ENCODE results near the gene OSGIN1.

OSGIN1 gene

DNA sequence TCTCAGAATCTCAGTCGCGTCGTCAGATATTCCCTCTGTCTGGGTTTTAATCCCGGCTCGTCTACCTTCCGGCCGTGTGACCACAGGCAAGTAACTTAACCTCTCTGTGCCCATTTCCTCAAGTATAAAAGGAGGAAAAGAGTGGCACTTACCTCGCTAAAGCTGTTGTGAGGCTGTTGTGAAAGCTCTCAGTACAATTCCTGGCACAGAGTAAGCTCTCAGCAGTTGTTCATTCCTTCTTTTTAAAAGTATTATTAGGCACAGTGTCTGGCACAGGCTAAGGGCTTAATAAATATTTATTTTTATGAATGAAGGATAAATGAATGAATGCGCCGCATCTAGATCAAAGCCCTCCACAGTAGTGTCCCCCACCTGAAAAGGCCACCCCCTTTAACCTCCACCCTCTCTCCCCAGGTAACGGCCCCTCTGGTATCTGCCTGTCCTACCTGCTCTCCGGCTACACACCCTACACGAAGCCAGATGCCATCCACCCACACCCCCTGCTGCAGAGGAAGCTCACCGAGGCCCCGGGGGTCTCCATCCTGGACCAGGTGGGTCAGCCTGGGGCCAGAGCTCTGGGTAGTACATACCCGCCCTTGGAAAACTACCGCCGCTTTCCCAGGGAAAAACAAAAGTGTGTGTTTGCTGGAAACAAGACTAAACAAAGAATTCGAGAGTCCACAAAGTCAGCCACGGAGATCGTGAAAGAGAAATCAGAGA, 6.0 kb downstream of the OSGIN1 start:
- no peak for DNase-seq

DNA sequence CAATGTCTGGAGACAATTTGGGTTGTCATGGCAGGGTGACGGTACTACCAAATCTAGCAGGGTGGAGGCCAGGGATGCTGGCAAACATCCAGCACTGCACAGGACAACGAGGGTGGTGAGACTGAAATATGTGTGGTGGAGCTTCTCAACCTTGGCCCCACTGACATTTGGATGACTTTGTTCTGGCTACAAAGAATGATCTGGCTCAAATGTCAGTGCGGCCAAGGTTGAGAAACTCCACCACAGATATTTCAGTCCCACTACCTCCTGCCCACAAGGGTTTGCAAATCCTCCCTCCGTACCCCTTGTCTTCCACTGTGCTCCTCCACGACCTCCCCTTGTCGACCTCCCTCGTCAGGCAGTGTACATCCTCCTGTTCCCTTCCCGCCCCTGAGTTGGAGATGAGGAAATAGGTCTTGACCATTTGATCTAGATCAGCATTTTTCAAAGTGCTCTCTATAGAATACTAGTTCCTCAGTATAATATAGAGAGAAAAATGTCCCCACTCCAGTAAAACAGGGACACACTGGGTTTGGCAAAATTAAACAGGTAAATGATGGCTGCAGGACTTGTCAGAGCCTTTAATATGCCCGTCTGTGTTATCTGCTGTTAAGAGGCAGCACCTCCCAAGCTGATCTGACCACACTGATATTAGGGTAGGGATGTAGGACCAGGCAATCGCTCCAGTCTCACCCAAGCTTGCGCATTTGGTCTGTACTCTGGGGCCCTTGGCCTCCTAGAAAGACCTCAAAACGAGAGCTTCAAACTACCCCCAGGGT, 6.8 kb downstream of the OSGIN1 start:
- no peak for DNase-seq

DNA sequence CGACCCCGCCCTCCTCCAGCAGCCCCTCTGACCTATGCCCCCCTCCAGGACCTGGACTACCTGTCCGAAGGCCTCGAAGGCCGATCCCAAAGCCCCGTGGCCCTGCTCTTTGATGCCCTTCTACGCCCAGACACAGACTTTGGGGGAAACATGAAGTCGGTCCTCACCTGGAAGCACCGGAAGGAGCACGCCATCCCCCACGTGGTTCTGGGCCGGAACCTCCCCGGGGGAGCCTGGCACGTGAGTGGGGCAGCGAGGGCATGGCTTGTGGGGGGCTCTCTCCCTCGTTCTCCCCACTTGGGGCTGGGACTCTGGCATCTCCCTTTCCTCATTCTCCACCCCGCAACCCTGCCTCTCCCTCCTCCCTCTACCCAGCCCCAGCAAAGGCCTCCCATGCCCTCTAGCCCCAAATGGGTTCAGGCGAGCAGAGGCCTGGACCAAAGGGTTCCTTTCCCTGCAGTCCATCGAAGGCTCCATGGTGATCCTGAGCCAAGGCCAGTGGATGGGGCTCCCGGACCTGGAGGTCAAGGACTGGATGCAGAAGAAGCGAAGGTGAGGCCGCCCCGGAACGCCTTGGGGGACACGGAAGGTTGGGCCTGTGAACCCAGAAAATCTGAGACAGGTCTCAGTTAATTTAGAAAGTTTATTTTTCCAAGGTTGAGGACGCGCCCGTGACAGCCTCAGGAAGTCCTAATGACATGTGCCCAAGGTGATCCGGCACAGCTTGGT, 7.6 kb downstream of the OSGIN1 start:
- DNase-seq: no peak

GRCh38 chr16:83961591-83961990, 8.6 kb downstream of the OSGIN1 start:
- DNase-seq: no peak

GRCh38 chr16:83963277-83964119, 10.5 kb downstream of the OSGIN1 start:
- DNase-seq: no peak

DNA sequence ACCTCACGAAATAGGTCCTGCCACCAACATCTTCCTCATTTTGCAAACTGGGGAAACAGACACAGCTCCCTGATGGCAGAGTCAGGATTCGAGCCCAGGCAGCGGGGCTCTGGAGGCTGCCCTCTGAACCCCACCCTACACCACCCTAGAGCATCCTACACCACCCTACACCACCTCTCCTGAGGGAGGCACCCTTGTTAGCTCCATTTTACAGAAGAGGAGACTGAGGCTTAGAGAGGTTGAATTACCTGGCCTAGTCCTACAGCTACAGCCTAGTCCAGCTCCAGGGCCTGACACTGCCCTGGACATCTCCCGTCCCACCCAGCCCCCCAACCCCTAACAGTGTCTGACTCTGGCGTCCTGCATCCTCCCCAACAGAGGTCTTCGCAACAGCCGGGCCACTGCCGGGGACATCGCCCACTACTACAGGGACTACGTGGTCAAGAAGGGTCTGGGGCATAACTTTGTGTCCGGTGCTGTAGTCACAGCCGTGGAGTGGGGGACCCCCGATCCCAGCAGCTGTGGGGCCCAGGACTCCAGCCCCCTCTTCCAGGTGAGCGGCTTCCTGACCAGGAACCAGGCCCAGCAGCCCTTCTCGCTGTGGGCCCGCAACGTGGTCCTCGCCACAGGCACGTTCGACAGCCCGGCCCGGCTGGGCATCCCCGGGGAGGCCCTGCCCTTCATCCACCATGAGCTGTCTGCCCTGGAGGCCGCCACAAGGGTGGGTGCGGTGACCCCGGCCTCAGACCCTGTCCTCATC, 11.8 kb downstream of the OSGIN1 start:
- no peak for DNase-seq

DNA sequence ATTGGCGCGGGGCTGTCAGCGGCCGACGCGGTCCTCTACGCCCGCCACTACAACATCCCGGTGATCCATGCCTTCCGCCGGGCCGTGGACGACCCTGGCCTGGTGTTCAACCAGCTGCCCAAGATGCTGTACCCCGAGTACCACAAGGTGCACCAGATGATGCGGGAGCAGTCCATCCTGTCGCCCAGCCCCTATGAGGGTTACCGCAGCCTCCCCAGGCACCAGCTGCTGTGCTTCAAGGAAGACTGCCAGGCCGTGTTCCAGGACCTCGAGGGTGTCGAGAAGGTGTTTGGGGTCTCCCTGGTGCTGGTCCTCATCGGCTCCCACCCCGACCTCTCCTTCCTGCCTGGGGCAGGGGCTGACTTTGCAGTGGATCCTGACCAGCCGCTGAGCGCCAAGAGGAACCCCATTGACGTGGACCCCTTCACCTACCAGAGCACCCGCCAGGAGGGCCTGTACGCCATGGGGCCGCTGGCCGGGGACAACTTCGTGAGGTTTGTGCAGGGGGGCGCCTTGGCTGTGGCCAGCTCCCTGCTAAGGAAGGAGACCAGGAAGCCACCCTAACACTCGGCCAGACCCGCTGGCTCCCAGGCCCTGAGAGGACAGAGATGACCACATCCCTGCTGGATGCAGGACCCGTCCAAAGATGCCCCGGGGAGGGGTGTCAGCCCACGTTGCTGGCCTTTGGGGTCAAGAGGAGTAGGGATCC, 12.6 kb downstream of the OSGIN1 start:
- DNase-seq: no peak

- no peak for DNase-seq
Observed at GRCh38 chr16:83966153-83966696, 13.2 kb downstream of the OSGIN1 start.

DNA sequence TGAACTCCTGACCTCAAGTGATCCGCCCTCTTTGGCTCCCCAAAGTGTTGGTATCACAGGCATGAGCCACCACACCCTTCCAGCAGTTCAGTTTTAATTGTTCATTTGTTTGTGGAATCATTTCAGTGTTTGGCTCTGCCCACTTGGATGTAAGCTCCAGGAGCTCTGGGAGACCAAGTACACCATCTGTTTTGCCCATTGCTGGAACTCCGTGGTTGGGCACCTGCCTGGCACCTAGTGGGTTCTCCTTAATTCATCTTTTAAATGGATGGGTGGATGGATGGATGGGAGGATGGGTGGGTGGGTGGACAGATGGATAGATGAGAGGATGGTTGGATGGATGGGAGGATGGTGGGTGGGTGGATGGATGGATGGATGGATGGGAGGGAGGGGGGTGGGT, 14.1 kb downstream of the OSGIN1 start:
- DNase-seq: no peak

- no peak for DNase-seq
Observed at GRCh38 chr16:83967838-83968305, 14.8 kb downstream of the OSGIN1 start, which contains the start of gene NECAB2. NECAB2 (plus strand) TSS chr16:83968244; CDS start chr16:83968649, 405 bp downstream.

DNA sequence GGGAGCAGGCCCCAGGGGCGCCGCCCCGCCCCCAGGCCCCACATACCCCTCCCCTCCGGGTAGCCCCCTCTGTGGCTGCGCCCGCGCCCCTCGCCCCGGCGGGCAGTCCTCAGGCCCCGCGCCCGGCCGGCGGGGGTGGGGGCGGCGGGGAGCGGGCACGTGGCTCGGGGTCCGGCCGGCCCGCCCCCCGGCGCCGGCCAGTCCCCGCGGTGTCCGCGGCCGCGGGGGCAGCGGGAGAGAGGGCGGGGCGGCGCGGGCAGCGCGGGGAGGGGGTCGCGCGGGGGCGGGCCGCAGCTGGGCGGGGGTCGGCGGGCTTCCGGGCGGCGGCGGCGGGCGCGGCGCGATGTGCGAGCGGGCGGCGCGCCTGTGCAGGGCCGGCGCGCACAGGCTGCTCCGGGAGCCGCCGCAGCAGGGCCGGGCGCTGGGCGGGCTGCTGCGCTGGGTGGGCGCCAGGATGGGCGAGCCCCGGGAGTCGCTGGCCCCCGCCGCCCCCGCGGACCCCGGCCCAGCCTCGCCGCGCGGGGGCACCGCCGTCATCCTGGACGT, 15.3 kb downstream of the OSGIN1 start:
- no peak for DNase-seq

- no peak for DNase-seq
Observed at GRCh38 chr16:83968891-83969649, 16.0 kb downstream of the OSGIN1 start.

DNA sequence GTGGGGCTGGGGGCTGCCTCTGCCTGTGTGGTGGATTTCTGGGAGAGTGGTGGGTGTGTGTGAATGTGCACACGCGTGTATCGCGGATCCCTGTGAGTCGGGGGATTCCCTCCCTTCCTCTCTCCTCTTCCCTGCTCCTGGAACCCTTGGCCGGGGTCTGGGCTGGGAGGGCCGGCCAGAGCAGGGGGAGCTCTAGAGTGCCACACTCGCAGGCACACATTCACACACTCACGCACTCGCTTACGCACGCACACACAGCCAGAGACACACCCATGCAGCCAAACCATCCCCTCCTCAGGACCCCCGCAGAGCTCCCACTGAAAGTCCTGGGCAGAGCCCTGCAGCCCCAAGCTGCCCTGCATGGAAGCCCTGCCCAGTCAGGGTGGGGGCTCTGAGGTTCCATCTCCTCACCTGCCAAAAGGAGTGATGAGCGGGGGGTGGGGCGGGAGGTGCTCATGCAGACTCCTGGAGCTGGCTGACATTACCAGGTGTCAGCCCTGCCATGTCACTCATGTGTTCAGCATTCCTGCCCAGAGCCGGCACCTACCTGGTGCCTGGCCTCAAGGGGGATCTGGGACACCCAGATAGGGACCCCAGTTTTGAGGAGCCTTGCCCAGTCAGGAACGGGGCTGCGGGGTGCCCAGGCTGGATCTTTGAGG, 16.9 kb downstream of the OSGIN1 start:
- no peak for DNase-seq

DNA sequence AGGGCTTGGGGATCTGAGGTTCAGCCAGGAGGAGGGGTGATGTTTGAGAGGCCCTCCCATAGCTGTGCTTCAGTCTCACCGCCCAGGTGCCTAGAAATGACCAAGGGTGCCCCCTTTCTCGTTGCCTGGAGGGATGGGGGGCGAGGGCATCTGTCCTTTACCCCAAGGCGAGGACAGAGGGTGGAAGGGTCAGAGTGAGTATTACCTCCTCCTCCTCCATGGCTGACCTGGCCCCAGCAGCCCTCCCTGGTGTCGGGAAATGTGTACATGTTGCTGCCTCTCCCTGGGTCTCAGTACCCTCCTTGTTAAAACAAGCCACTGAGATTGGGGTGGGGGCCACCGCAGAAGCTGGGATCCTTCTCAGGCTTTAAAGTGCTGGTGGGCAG, 17.4 kb downstream of the OSGIN1 start:
- DNase-seq: no peak

DNA sequence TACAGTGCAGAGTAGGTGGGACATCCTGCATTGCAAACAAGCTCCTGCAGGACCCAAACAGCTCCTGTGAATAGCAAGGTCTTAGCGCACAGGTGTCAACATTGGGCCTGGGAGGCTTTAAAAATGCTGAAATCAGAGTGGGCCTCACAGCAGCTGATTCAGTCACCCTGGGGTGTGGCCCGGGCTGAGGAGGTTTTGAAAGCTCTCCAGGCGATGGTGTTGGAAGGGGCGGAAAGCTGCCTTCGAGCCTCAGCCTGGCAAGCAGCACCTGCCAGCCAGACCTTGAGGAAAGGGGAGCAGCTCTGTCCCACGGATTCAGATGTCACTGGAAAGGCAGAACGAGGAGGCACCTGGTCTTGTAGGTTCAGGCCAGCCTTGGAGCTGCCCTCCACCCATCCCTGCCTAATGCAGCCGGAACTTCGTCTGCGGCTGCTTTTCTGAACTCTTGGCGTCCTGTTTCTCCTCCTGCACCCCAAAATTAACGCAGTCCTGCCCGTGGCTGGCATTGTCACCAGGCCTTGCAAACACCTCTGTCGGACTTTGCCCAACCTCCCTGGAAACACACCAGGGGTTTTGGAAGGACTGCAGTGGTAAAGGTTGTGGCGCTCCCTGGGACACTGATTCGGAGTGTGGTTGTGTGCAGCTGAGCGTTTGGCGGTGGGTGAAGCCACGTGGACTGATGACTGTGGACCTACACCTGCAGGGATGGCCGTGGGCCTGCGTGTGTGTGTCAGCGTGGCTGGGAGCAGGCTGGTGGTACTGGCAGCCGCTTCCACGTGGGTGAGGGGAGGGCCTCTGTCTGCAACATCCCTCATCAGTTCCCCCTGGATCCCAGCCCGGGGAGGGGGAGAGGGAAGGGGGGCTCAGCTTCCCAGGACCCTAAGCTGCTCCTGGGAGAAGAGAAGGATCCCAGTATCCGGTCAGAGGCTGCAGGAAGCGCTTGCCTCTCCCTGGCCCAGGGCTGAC, 18.4 kb downstream of the OSGIN1 start:
- no peak for DNase-seq

DNA sequence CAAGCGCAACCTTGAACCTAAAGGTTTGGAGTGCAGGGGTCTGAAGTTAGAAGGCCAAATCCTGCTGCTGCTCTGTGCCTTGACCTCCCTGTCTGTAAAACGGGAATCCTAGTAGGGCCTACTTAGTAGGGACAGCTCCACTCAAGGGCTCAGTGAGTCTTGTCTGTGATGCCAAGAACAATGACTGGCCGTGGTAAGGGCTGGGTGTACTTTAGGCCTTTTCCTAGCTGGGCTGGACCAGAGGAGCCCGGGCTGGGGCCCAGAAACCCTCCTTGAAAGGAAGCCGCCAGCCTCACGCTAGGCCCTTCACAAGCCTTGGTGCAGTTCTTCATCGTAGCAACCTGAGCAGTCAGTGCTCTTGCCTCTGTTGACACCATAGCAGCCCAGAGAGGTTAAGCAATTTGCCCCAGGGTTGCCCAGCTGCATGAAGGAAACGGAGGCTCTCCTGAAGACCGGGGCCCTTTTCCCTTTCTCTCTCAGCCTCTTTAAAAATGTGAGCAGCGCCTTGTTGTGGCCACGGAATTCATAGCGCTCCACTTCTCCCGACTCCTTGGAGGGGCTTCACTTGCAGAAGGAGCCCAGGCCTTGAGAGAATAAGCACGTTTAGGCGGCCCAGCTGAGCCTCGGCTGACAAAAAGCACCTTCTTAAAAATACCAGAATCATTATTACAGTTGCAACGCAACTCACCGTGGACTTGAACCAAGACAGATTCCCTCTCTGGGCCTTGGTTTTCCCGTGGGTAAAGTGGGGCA, 19.4 kb downstream of the OSGIN1 start:
- DNase-seq: no peak

- no peak for DNase-seq
Observed at GRCh38 chr16:83973077-83973476, 20.0 kb downstream of the OSGIN1 start.

All from stimulated activated CD4-positive, alpha-beta T cell treated with anti-CD3 and anti-CD28 coated beads, Interleukin-4, amount 100 ng/mL, for 1 hour (primary cell).